Stimulated activated naive CD8-positive, alpha-beta T cell treated with anti-CD3 and anti-CD28 coated beads, Interleukin-15, Interleukin-2, amounts not matched to agents 100 ng/mL and 50 ng/mL, for 24 hours (primary cell): ENCODE data around the gene ACP2.

ENCODE experiments used
- H3K27ac Mint-ChIP-seq: one replicate; pipeline ENCODE4 v1.8.0; 2021; ENCODE audit warnings: mild to moderate bottlenecking, mixed read lengths
- H3K27me3 Mint-ChIP-seq: one replicate; pipeline ENCODE4 v1.8.0; 2021; ENCODE audit warnings: mixed read lengths
- H3K36me3 Mint-ChIP-seq: one replicate; pipeline ENCODE4 v1.8.0; 2021; ENCODE audit warnings: low read depth, mixed read lengths
- H3K4me1 Mint-ChIP-seq: one replicate; pipeline ENCODE4 v1.8.0; 2021; ENCODE audit warnings: low read depth, mixed read lengths
- H3K4me3 Mint-ChIP-seq: one replicate; pipeline ENCODE4 v1.8.0; 2021; ENCODE audit warnings: mild to moderate bottlenecking, mixed read lengths
- H3K9me3 Mint-ChIP-seq: one replicate; pipeline ENCODE4 v1.8.0; 2021; ENCODE audit warnings: mixed read lengths

Gene ACP2, protein sequence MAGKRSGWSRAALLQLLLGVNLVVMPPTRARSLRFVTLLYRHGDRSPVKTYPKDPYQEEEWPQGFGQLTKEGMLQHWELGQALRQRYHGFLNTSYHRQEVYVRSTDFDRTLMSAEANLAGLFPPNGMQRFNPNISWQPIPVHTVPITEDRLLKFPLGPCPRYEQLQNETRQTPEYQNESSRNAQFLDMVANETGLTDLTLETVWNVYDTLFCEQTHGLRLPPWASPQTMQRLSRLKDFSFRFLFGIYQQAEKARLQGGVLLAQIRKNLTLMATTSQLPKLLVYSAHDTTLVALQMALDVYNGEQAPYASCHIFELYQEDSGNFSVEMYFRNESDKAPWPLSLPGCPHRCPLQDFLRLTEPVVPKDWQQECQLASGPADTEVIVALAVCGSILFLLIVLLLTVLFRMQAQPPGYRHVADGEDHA

GRCh38 chr11:47248664-47249377 is at the start of gene ACP2:
Gene ACP2, minus strand, starts transcription at chr11:47248814. Its CDS starts 25 bp downstream, at chr11:47248789.
- Mint-ChIP-seq H3K36me3 (no peaks in the 10 kb centered on the region), H3K9me3 (no peaks in the 10 kb centered on the region), H3K4me1 (peaks cover 28% of the 10 kb centered on the region), H3K27ac (peak within 1 kb of the TSS; percentile 97), H3K27me3 (no peaks in the 10 kb centered on the region), H3K4me3 (peak within 1 kb of the TSS; percentile 96)

GRCh38 chr11:47296045-47296444 is 47.4 kb upstream of the ACP2 start:
- H3K36me3 Mint-ChIP-seq: peaks cover 72% of the 10 kb centered on the region
- no peak overlapping the region for H3K4me3 Mint-ChIP-seq
- no peaks in the 10 kb centered on the region for H3K4me1 Mint-ChIP-seq
- H3K9me3 Mint-ChIP-seq: no peaks in the 10 kb centered on the region
- H3K27ac Mint-ChIP-seq: no peak overlapping the region
- H3K27me3 Mint-ChIP-seq: no peaks in the 10 kb centered on the region

DNA sequence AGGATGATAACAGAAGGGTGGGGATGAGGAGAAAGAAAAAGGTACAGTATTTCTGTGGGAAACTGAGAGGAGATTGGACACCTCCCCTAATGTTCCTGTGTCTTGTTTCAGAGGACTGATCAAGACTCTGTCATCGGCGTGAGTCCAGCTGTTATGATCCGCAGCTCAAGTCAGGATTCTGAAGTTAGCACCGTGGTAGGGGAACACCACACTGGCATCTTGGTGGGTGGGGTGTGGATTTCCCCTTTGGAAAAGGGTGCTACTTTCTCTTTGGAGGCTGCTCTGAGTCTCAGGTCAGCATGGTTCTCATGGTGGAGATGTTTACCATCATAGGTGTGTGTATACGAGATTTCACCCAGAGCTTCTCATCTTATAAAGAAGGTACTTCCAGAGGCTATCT is 46.8 kb upstream of the ACP2 start:
- Mint-ChIP-seq H3K4me3 (no peak overlapping the region), H3K27me3 (no peaks in the 10 kb centered on the region), H3K4me1 (no peaks in the 10 kb centered on the region), H3K36me3 (peaks cover 73% of the 10 kb centered on the region), H3K9me3 (no peaks in the 10 kb centered on the region), H3K27ac (no peak overlapping the region)

GRCh38 chr11:47289856-47290255 is 41.2 kb upstream of the ACP2 start:
- no peaks in the 10 kb centered on the region for H3K9me3 Mint-ChIP-seq
- H3K27ac Mint-ChIP-seq: no peak overlapping the region
- H3K27me3 Mint-ChIP-seq: no peaks in the 10 kb centered on the region
- no peaks in the 10 kb centered on the region for H3K4me1 Mint-ChIP-seq
- peaks cover 80% of the 10 kb centered on the region for H3K36me3 Mint-ChIP-seq
- H3K4me3 Mint-ChIP-seq: no peak overlapping the region

GRCh38 chr11:47288066-47288465 is 39.5 kb upstream of the ACP2 start:
- Mint-ChIP-seq H3K36me3 (peaks cover 88% of the 10 kb centered on the region), H3K27ac (no peak overlapping the region), H3K9me3 (no peaks in the 10 kb centered on the region), H3K27me3 (no peaks in the 10 kb centered on the region), H3K4me3 (no peak overlapping the region), H3K4me1 (no peaks in the 10 kb centered on the region)

GRCh38 chr11:47285969-47286770 is 37.6 kb upstream of the ACP2 start:
- no peak overlapping the region for H3K27ac Mint-ChIP-seq
- no peak overlapping the region for H3K4me3 Mint-ChIP-seq
- H3K4me1 Mint-ChIP-seq: no peaks in the 10 kb centered on the region
- no peaks in the 10 kb centered on the region for H3K9me3 Mint-ChIP-seq
- H3K36me3 Mint-ChIP-seq: peaks cover 85% of the 10 kb centered on the region
- no peaks in the 10 kb centered on the region for H3K27me3 Mint-ChIP-seq

- Mint-ChIP-seq H3K27me3 (no peaks in the 10 kb centered on the region), H3K4me3 (no peak overlapping the region), H3K4me1 (no peaks in the 10 kb centered on the region), H3K36me3 (peaks cover 82% of the 10 kb centered on the region), H3K27ac (no peak overlapping the region), H3K9me3 (no peaks in the 10 kb centered on the region)
These were observed 35.5 kb upstream of the ACP2 start for GRCh38 chr11:47284151-47284550.

DNA sequence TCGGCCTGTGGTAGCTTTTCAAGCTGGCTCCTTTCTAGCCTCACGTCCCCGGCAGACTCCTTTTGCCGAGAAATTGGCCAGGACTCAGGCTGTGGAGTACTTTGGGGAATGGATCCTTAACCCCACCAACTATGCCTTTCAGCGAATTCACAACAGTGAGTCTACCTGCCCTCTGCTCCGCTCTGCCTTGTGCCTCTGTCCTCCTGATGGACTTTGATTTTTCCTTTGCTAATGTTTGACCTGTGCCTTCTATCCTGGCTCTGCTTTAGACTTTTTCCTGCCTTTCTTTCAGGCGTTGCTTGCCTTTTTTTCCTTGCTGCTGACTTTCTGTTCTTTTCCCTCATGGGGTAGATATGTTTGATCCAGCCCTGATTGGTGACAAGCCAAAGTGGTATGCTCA is 33.8 kb upstream of the ACP2 start:
- H3K36me3 Mint-ChIP-seq: peaks cover 79% of the 10 kb centered on the region
- H3K27ac Mint-ChIP-seq: no peak overlapping the region
- H3K4me3 Mint-ChIP-seq: no peak overlapping the region
- no peaks in the 10 kb centered on the region for H3K27me3 Mint-ChIP-seq
- no peaks in the 10 kb centered on the region for H3K4me1 Mint-ChIP-seq
- H3K9me3 Mint-ChIP-seq: no peaks in the 10 kb centered on the region

- peaks cover 75% of the 10 kb centered on the region for H3K36me3 Mint-ChIP-seq
- no peak overlapping the region for H3K27ac Mint-ChIP-seq
- no peaks in the 10 kb centered on the region for H3K27me3 Mint-ChIP-seq
- no peaks in the 10 kb centered on the region for H3K4me1 Mint-ChIP-seq
- H3K9me3 Mint-ChIP-seq: no peaks in the 10 kb centered on the region
- H3K4me3 Mint-ChIP-seq: no peak overlapping the region
These were observed 32.2 kb upstream of the ACP2 start for GRCh38 chr11:47280860-47281259.

- Mint-ChIP-seq H3K9me3 (no peaks in the 10 kb centered on the region), H3K4me1 (no peaks in the 10 kb centered on the region), H3K27ac (no peak overlapping the region), H3K27me3 (no peaks in the 10 kb centered on the region), H3K4me3 (no peak overlapping the region), H3K36me3 (peaks cover 75% of the 10 kb centered on the region)
These were observed 31.5 kb upstream of the ACP2 start for GRCh38 chr11:47280099-47280498.

DNA sequence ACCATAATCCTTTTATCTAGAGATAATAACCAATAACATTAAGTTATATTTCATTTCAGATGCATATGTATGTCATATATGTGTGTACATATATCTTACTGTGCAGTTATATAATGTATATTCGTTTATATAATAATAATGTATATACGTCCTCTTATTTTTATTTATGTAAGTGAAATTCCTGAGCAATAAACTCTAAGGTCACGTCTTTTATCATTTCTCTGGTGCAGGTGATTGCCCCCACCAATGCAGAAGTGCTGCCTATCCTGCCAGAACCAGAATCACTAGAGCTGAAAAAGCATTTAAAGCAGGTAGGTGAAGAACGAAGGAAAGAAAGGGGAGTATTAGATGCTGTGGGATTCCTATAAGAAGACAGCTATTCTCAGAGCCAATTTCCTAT is 30.2 kb upstream of the ACP2 start:
- no peak overlapping the region for H3K4me3 Mint-ChIP-seq
- no peak overlapping the region for H3K27ac Mint-ChIP-seq
- no peaks in the 10 kb centered on the region for H3K4me1 Mint-ChIP-seq
- H3K27me3 Mint-ChIP-seq: no peaks in the 10 kb centered on the region
- H3K36me3 Mint-ChIP-seq: peaks cover 61% of the 10 kb centered on the region
- H3K9me3 Mint-ChIP-seq: no peaks in the 10 kb centered on the region

DNA sequence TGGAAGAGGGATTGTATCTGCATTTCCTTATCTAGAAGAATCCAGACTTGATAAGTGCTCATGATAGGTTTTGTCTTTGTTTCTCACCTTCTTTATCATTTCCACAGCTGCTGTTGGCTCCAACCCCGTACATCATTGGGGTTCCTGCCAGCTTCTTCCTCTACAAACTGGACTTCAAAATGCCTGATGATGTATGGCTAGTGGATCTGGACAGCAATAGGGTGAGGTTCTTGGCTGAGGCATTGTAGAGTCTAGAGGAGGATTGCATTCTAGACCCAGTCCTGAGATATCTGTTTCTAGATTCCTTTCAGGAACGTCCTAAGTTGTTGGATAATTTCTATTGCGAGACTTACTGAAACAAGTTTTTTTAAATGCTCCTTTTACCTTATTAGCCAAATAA is 29.4 kb upstream of the ACP2 start:
- Mint-ChIP-seq H3K4me3 (no peak overlapping the region), H3K9me3 (no peaks in the 10 kb centered on the region), H3K4me1 (peaks cover 1% of the 10 kb centered on the region), H3K27ac (no peak overlapping the region), H3K27me3 (no peaks in the 10 kb centered on the region), H3K36me3 (peaks cover 60% of the 10 kb centered on the region)

GRCh38 chr11:47276923-47277322 is 28.3 kb upstream of the ACP2 start:
- peaks cover 57% of the 10 kb centered on the region for H3K36me3 Mint-ChIP-seq
- H3K9me3 Mint-ChIP-seq: no peaks in the 10 kb centered on the region
- peaks cover 12% of the 10 kb centered on the region for H3K4me1 Mint-ChIP-seq
- no peak overlapping the region for H3K27ac Mint-ChIP-seq
- H3K27me3 Mint-ChIP-seq: no peaks in the 10 kb centered on the region
- H3K4me3 Mint-ChIP-seq: no peak overlapping the region

DNA sequence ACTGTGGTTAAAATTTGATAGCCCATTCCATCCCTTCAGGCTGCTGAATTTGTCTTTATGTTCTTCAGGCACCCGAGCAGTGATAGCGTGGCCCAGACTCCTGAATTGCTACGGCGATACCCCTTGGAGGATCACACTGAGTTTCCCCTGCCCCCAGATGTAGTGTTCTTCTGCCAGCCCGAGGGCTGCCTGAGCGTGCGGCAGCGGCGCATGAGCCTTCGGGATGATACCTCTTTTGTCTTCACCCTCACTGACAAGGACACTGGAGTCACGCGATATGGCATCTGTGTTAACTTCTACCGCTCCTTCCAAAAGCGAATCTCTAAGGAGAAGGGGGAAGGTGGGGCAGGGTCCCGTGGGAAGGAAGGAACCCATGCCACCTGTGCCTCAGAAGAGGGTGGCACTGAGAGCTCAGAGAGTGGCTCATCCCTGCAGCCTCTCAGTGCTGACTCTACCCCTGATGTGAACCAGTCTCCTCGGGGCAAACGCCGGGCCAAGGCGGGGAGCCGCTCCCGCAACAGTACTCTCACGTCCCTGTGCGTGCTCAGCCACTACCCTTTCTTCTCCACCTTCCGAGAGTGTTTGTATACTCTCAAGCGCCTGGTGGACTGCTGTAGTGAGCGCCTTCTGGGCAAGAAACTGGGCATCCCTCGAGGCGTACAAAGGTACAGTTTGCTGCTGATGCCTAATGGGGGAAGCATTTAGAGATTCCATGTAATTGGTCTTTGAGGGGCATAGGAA is 26.1 kb upstream of the ACP2 start:
- H3K9me3 Mint-ChIP-seq: no peaks in the 10 kb centered on the region
- no peaks in the 10 kb centered on the region for H3K27me3 Mint-ChIP-seq
- H3K4me3 Mint-ChIP-seq: no peak overlapping the region
- peaks cover 25% of the 10 kb centered on the region for H3K4me1 Mint-ChIP-seq
- H3K27ac Mint-ChIP-seq: no peak overlapping the region
- H3K36me3 Mint-ChIP-seq: peaks cover 41% of the 10 kb centered on the region
